Measurements from ENCODE around the gene MAP3K7CL.
A peak's percentile ranks its signal among the peaks of the same experiment; 100 is the strongest.
"Not testable (repeated sequence)": the region's sequence is repeated elsewhere in the genome, so short reads cannot be mapped to it uniquely, and the experiment has no call there.

MAP3K7CL gene

GRCh38 chr21:29135481-29135880, 5.0 kb downstream of the MAP3K7CL start:
- DNase-seq = no peak

- DNase-seq = no peak
Observed at GRCh38 chr21:29136033-29136432, 5.6 kb downstream of the MAP3K7CL start.

- no peak for DNase-seq
Observed at GRCh38 chr21:29144736-29145353, 14.4 kb downstream of the MAP3K7CL start.

- DNase-seq = no peak
Observed at GRCh38 chr21:29145354-29145782, 14.9 kb downstream of the MAP3K7CL start.

- DNase-seq = no peak
Observed at GRCh38 chr21:29145852-29146453, 15.5 kb downstream of the MAP3K7CL start.

- DNase-seq = no peak
Observed at GRCh38 chr21:29146726-29147125, 16.3 kb downstream of the MAP3K7CL start.

- DNase-seq = no peak
Observed at GRCh38 chr21:29148530-29148929, 18.1 kb downstream of the MAP3K7CL start.

- DNase-seq = no peak
Observed at GRCh38 chr21:29149808-29150425, 19.5 kb downstream of the MAP3K7CL start.

- no peak for DNase-seq
Observed at GRCh38 chr21:29151931-29152330, 21.5 kb downstream of the MAP3K7CL start.

- DNase-seq = no peak
Observed at GRCh38 chr21:29152916-29153315, 22.5 kb downstream of the MAP3K7CL start.

GRCh38 chr21:29154270-29154669, 23.8 kb downstream of the MAP3K7CL start:
- DNase-seq = no peak

- no peak for DNase-seq
Observed at GRCh38 chr21:29155118-29155932, 24.9 kb downstream of the MAP3K7CL start.

GRCh38 chr21:29155933-29156260, 25.5 kb downstream of the MAP3K7CL start:
- DNase-seq = no peak

- no peak for DNase-seq
Observed at GRCh38 chr21:29157080-29157479, 26.6 kb downstream of the MAP3K7CL start.

- no peak for DNase-seq
Observed at GRCh38 chr21:29159842-29160241, 29.4 kb downstream of the MAP3K7CL start.

GRCh38 chr21:29162825-29163224, 32.4 kb downstream of the MAP3K7CL start:
- not testable (repeated sequence) for DNase-seq

- no peak for DNase-seq
Observed at GRCh38 chr21:29163341-29164115, 33.1 kb downstream of the MAP3K7CL start.

GRCh38 chr21:29164323-29164942, 34.0 kb downstream of the MAP3K7CL start:
- peak; percentile 25 for DNase-seq

GRCh38 chr21:29166323-29166722, 35.9 kb downstream of the MAP3K7CL start:
- DNase-seq = no peak

GRCh38 chr21:29166853-29167252, 36.4 kb downstream of the MAP3K7CL start:
- no peak for DNase-seq

GRCh38 chr21:29167481-29167880, 37.0 kb downstream of the MAP3K7CL start:
- not testable (repeated sequence) for DNase-seq

GRCh38 chr21:29168891-29169315, 38.5 kb downstream of the MAP3K7CL start:
- DNase-seq = no peak
